ENCODE measurements around the gene MAN2B1. TPM values are rescaled to one million over a fixed set of nuclear protein-coding genes. Genes with fewer than 3 reads are reported as not detected.

Gene MAN2B1
- total RNA-seq, 4 donors from 2014 or later: 18.0 to 34.2 (median 29.3) TPM

GRCh38 chr19:12711187-12711586 lies 44.6 kb upstream of the MAN2B1 start:
- no peak overlapping the region for H3K27ac ChIP-seq
- H3K36me3 ChIP-seq: peaks cover 0 to 92% of the 10 kb centered on the region in 2 donors
- TF ChIP-seq POLR2A (IDR thresholded peaks at IDR 0.05): no peak
- TF ChIP-seq CTCF (IDR thresholded peaks at IDR 0.05 in 4 of 5, conservative IDR thresholded peaks at IDR 0.05 in 1 of 5): no peak
- no peaks in the 10 kb centered on the region for H3K27me3 ChIP-seq
- ATAC-seq (no peak), DNase-seq (no peak)
- no peaks in the 10 kb centered on the region for H3K9me3 ChIP-seq
- H3K4me1 ChIP-seq: no peaks in the 10 kb centered on the region
- intact Hi-C loops (cut with DNase I; ENCODE audit: low total_unique reads): loop anchor here (5.0 kb wide), 1 partner anchor 46 kb away; no protein-coding TSS in a partner anchor
- in situ Hi-C loops (cut with MboI; ENCODE audit: low sequenced_read_pairs in 4 of 4): no loop called here
- no peak overlapping the region for H3K4me3 ChIP-seq

GRCh38 chr19:12708641-12709040 lies 42.1 kb upstream of the MAN2B1 start:
- no peak for DNase-seq
- intact Hi-C loops (cut with DNase I; ENCODE audit: low total_unique reads): no loop called here
- ATAC-seq: no peak
- H3K9me3 ChIP-seq: no peaks in the 10 kb centered on the region
- TF ChIP-seq POLR2A (IDR thresholded peaks at IDR 0.05) (no peak), CTCF (IDR thresholded peaks at IDR 0.05 in 4 of 5, conservative IDR thresholded peaks at IDR 0.05 in 1 of 5) (no peak)
- H3K36me3 ChIP-seq: peaks cover 0 to 94% of the 10 kb centered on the region in 2 donors
- H3K27me3 ChIP-seq: no peaks in the 10 kb centered on the region
- no peak overlapping the region for H3K4me3 ChIP-seq
- no peaks in the 10 kb centered on the region for H3K4me1 ChIP-seq
- H3K27ac ChIP-seq: no peak overlapping the region
- in situ Hi-C loops (cut with MboI; ENCODE audit: low sequenced_read_pairs in 4 of 4): no loop called here

GRCh38 chr19:12706332-12706718 lies 39.8 kb upstream of the MAN2B1 start:
- in situ Hi-C loops (cut with MboI; ENCODE audit: low sequenced_read_pairs in 4 of 4) (no loop called here), intact Hi-C loops (cut with DNase I; ENCODE audit: low total_unique reads) (no loop called here)
- Histone ChIP-seq H3K27me3 (no peaks in the 10 kb centered on the region), H3K4me1 (no peaks in the 10 kb centered on the region), H3K27ac (no peak overlapping the region), H3K36me3 (peaks cover 0 to 97% of the 10 kb centered on the region in 2 donors), H3K9me3 (no peaks in the 10 kb centered on the region), H3K4me3 (no peak overlapping the region)
- ATAC-seq: no peak
- TF ChIP-seq POLR2A (IDR thresholded peaks at IDR 0.05) (no peak), CTCF (IDR thresholded peaks at IDR 0.05 in 4 of 5, conservative IDR thresholded peaks at IDR 0.05 in 1 of 5) (no peak)
- no peak for DNase-seq

- ATAC-seq (no peak), DNase-seq (no peak)
- H3K27me3 ChIP-seq: no peaks in the 10 kb centered on the region
- H3K4me3 ChIP-seq: no peak overlapping the region
- no peaks in the 10 kb centered on the region for H3K4me1 ChIP-seq
- no peak overlapping the region for H3K27ac ChIP-seq
- peaks cover 0 to 97% of the 10 kb centered on the region in 2 donors for H3K36me3 ChIP-seq
- in situ Hi-C loops (cut with MboI; ENCODE audit: low sequenced_read_pairs in 4 of 4): no loop called here
- intact Hi-C loops (cut with DNase I; ENCODE audit: low total_unique reads): no loop called here
- TF ChIP-seq POLR2A (IDR thresholded peaks at IDR 0.05) (no peak), CTCF (IDR thresholded peaks at IDR 0.05 in 4 of 5, conservative IDR thresholded peaks at IDR 0.05 in 1 of 5) (no peak)
- H3K9me3 ChIP-seq: no peaks in the 10 kb centered on the region
These were observed 39.3 kb upstream of the MAN2B1 start for GRCh38 chr19:12705654-12706331.

- Histone ChIP-seq H3K4me1 (no peaks in the 10 kb centered on the region), H3K27ac (no peak overlapping the region), H3K9me3 (no peaks in the 10 kb centered on the region), H3K36me3 (peaks cover 0 to 97% of the 10 kb centered on the region in 2 donors), H3K4me3 (no peak overlapping the region), H3K27me3 (no peaks in the 10 kb centered on the region)
- ATAC-seq (no peak), DNase-seq (no peak)
- intact Hi-C loops (cut with DNase I; ENCODE audit: low total_unique reads) (no loop called here), in situ Hi-C loops (cut with MboI; ENCODE audit: low sequenced_read_pairs in 4 of 4) (no loop called here)
- TF ChIP-seq POLR2A (IDR thresholded peaks at IDR 0.05) (no peak), CTCF (IDR thresholded peaks at IDR 0.05 in 4 of 5, conservative IDR thresholded peaks at IDR 0.05 in 1 of 5) (no peak)
These were observed 38.6 kb upstream of the MAN2B1 start for GRCh38 chr19:12705169-12705568.
